H7 (cell line): ENCODE results near the gene SLC1A2. TPM values are rescaled to one million over a fixed set of nuclear protein-coding genes. Genes with fewer than 3 reads are reported as not detected.
A peak's percentile ranks its signal among the peaks of the same experiment; 100 is the strongest.

Source experiments
- DNase-seq: peaks from one replicate; pipeline ENCODE4 v3.0.0; 2012
- H3K27me3 ChIP-seq: 2 replicates; pipeline ENCODE4 v1.6.0; 2011; ENCODE audit warnings: mild to moderate bottlenecking, low read length; ENCODE audit not compliant: control insufficient read depth, insufficient read depth
- H3K36me3 ChIP-seq: replicated peaks from 2 replicates; pipeline ENCODE4 v1.5.1; 2011; ENCODE audit warnings: low read length; ENCODE audit not compliant: control insufficient read depth, insufficient read depth
- H3K4me3 ChIP-seq: 2 replicates; pipeline ENCODE4 v1.5.1; 2011; ENCODE audit warnings: low read depth, mild to moderate bottlenecking, control low read depth, low read length, moderate library complexity; ENCODE audit not compliant: insufficient read depth
- total RNA-seq: library from RNA; depleted of rRNA; stranded (reverse); fragments of >200 nt; shearing (Covaris generic); gene quantifications from 2 replicates; pipeline ENCODE4 v1.2.3, GENCODE V29; 2014

Gene SLC1A2
- total RNA-seq, 1 experiment from 2014 or later = 1.0 TPM

GRCh38 chr11:35424157-35424940 is 5.0 kb upstream of the SLC1A2 start:
- no peak for DNase-seq
- Histone ChIP-seq H3K36me3 (no peaks in the 10 kb centered on the region), H3K4me3 (no peak overlapping the region), H3K27me3 (peaks cover 30% of the 10 kb centered on the region)

- Histone ChIP-seq H3K4me3 (peak overlapping the region; percentile 72), H3K27me3 (peaks cover 70% of the 10 kb centered on the region), H3K36me3 (no peaks in the 10 kb centered on the region)
- DNase-seq = peak; percentile 41
Observed at GRCh38 chr11:35420371-35420770, 1.0 kb upstream of the SLC1A2 start.

GRCh38 chr11:35419830-35420333 is 524 bp upstream of the SLC1A2 start:
- Histone ChIP-seq H3K27me3 (peaks cover 75% of the 10 kb centered on the region), H3K4me3 (peak overlapping the region; percentile 72)

GRCh38 chr11:35418282-35419183 is 825 bp downstream of the SLC1A2 start:
- Histone ChIP-seq H3K4me3 (peak overlapping the region; percentile 72), H3K27me3 (peaks cover 78% of the 10 kb centered on the region), H3K36me3 (no peaks in the 10 kb centered on the region)
- DNase-seq = peak; percentile 78

More at GRCh38 chr11:35419830-35420333, 524 bp upstream of the SLC1A2 start:
- peak; percentile 48 for DNase-seq
- H3K36me3 ChIP-seq = no peaks in the 10 kb centered on the region

- Histone ChIP-seq H3K4me3 (no peak overlapping the region), H3K27me3 (peaks cover 61% of the 10 kb centered on the region), H3K36me3 (no peaks in the 10 kb centered on the region)
- no peak for DNase-seq
Observed at GRCh38 chr11:35415487-35415886, 3.9 kb downstream of the SLC1A2 start.

GRCh38 chr11:35414776-35415175 is 4.6 kb downstream of the SLC1A2 start:
- Histone ChIP-seq H3K4me3 (no peak overlapping the region), H3K27me3 (peaks cover 54% of the 10 kb centered on the region), H3K36me3 (no peaks in the 10 kb centered on the region)
- DNase-seq = no peak

- no peak for DNase-seq
- Histone ChIP-seq H3K27me3 (peaks cover 49% of the 10 kb centered on the region), H3K36me3 (no peaks in the 10 kb centered on the region), H3K4me3 (no peak overlapping the region)
Observed at GRCh38 chr11:35414311-35414710, 5.0 kb downstream of the SLC1A2 start.

- H3K4me3 ChIP-seq = no peak overlapping the region
- no peaks in the 10 kb centered on the region for H3K36me3 ChIP-seq
- DNase-seq = no peak
- H3K27me3 ChIP-seq = peaks cover 42% of the 10 kb centered on the region
Observed at GRCh38 chr11:35413598-35413997, 5.8 kb downstream of the SLC1A2 start.

- Histone ChIP-seq H3K4me3 (no peak overlapping the region), H3K36me3 (no peaks in the 10 kb centered on the region), H3K27me3 (peaks cover 29% of the 10 kb centered on the region)
- DNase-seq = peak; percentile 57
Observed at GRCh38 chr11:35412285-35412684, 7.1 kb downstream of the SLC1A2 start.

GRCh38 chr11:35407041-35407440 is 12.3 kb downstream of the SLC1A2 start:
- no peaks in the 10 kb centered on the region for H3K27me3 ChIP-seq
- no peak for DNase-seq
- no peaks in the 10 kb centered on the region for H3K36me3 ChIP-seq
- no peak overlapping the region for H3K4me3 ChIP-seq

GRCh38 chr11:35404388-35404775 is 15.0 kb downstream of the SLC1A2 start:
- Histone ChIP-seq H3K4me3 (no peak overlapping the region), H3K27me3 (no peaks in the 10 kb centered on the region), H3K36me3 (no peaks in the 10 kb centered on the region)
- DNase-seq = peak; percentile 49

GRCh38 chr11:35403765-35404387 is 15.5 kb downstream of the SLC1A2 start:
- Histone ChIP-seq H3K4me3 (no peak overlapping the region), H3K36me3 (no peaks in the 10 kb centered on the region), H3K27me3 (no peaks in the 10 kb centered on the region)
- DNase-seq = no peak

- no peak for DNase-seq
- Histone ChIP-seq H3K36me3 (no peaks in the 10 kb centered on the region), H3K4me3 (no peak overlapping the region), H3K27me3 (no peaks in the 10 kb centered on the region)
Observed at GRCh38 chr11:35402751-35403660, 16.4 kb downstream of the SLC1A2 start.

GRCh38 chr11:35398881-35399280 is 20.5 kb downstream of the SLC1A2 start:
- Histone ChIP-seq H3K4me3 (no peak overlapping the region), H3K36me3 (no peaks in the 10 kb centered on the region), H3K27me3 (no peaks in the 10 kb centered on the region)
- DNase-seq = no peak
